Measurements from ENCODE around the gene MPLKIP. TPM values are rescaled to one million over a fixed set of nuclear protein-coding genes. Genes with fewer than 3 reads are reported as not detected.
"Not testable (repeated sequence)": the region's sequence is repeated elsewhere in the genome, so short reads cannot be mapped to it uniquely, and the experiment has no call there.

MPLKIP gene
- polyA plus RNA-seq, 1 of the 3 experiments (the other 2 are of a cell fraction), result 48.4 TPM

DNA sequence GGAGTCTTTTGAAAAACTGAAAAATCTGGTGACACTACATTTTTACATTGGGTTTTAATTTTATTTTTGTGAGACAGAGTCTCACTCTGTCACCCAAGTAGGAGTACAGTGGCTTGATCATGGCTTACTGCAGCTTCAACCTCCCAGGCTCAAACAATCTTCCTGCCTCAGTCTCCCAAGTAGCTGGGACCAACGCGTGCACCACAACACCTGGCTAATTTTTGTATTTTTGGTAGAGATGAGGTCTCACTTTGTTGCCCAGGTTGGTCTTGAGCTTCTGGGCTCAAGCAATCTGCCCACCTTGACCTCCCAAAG is 11.5 kb downstream of the MPLKIP start:
- H2AFZ ChIP-seq (ENCODE audit: low read depth), result no peak overlapping the region
- no peaks in the 10 kb centered on the region for H3K27me3 ChIP-seq (ENCODE audit: insufficient read depth)
- H3K4me1 ChIP-seq (ENCODE audit: control insufficient read depth in 1 of 2, insufficient read depth in 2 of 2, low read depth in 1 of 2, low read length in 1 of 2), result no peaks in the 10 kb centered on the region
- H3K9me2 ChIP-seq, result no peaks in the 10 kb centered on the region
- peaks cover 10% of the 10 kb centered on the region for H3F3A ChIP-seq (replicated peaks; ENCODE audit: insufficient read depth)
- CTCF ChIA-PET, result interaction anchor here (1.3 to 4.4 kb wide), 2 partner anchors 11 to 71 kb away, joined by 3 to 38 read pairs; partner anchors contain the start of genes MPLKIP and SUGCT
- peaks cover 93% of the 10 kb centered on the region for H3K79me2 ChIP-seq (ENCODE audit: insufficient read depth)
- no peaks in the 10 kb centered on the region for H3K9me3 ChIP-seq
- H3K27ac ChIP-seq (ENCODE audit: low read depth in 2 of 2, low read length in 1 of 2), result no peak overlapping the region
- WGBS (ENCODE audit: low lambda C conversion rate), result 98% methylated on average over 2 of the region's 2 CpGs
- no peak for DNase-seq
- no peak overlapping the region for H3K9ac ChIP-seq
- POLR2A ChIA-PET, result no interaction called here
- TF ChIP-seq, protein P1, sequence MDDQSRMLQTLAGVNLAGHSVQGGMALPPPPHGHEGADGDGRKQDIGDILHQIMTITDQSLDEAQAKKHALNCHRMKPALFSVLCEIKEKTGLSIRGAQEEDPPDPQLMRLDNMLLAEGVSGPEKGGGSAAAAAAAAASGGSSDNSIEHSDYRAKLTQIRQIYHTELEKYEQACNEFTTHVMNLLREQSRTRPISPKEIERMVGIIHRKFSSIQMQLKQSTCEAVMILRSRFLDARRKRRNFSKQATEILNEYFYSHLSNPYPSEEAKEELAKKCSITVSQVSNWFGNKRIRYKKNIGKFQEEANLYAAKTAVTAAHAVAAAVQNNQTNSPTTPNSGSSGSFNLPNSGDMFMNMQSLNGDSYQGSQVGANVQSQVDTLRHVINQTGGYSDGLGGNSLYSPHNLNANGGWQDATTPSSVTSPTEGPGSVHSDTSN (IDR thresholded peaks at IDR 0.05), result no peak
- TF ChIP-seq EZH2phosphoT487 (IDR thresholded peaks at IDR 0.05; ENCODE audit: borderline replicate concordance, low read depth) (no peak), MXI1 (IDR thresholded peaks at IDR 0.05; ENCODE audit: low read depth, low read length) (no peak)
- no peak overlapping the region for H3K4me3 ChIP-seq (ENCODE audit: low read depth in 2 of 2, low read length in 1 of 2)
- peaks cover 13% of the 10 kb centered on the region; the same call in 1 of the 2 replicates for H4K20me1 ChIP-seq (ENCODE audit: insufficient read depth)
- no peak overlapping the region for H3K4me2 ChIP-seq
- H3K36me3 ChIP-seq (replicated peaks in 1 of 2; ENCODE audit: control insufficient read depth in 1 of 2, insufficient read depth in 2 of 2, low read length in 1 of 2), result peaks cover 0 to 39% of the 10 kb centered on the region in 2 experiments

DNA sequence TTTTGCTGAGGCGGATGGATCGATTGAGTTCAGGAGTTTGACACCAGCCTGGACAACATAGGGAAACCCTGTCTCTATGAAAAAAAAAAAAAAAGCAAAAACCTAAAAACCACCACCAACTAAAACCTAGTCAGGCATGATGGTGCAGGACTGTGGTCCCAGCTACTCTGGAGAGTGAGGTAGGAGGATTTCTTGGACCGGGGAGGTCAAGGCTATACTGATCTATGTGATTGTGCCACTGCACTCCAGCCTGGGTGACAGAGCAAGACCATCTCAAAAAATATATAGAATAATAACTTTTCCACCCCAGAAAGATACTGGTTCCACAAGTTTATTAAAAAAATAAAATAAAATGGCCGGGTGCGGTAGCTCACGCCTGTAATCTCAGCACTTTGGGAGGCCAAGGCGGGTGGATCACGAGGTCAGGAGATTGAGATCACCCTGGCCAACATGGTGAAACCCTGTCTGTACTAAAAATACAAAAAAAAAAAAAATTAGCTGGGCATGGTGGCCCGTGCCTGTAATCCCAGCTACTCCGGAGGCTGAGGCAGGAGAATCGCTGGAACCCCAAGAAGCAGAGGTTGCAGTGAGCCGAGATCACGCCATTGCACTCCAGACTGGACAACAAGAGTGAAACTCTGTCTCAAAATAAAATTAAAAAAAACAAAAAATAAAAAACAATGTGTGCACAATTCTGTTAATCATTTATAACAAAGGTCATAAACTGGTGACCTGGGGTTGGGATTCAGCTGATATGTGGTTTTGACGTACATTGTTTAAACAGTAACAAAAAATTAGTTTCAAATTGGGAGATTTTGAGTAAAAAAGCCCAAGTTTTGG is 12.1 kb downstream of the MPLKIP start:
- Histone ChIP-seq H3K79me2 (ENCODE audit: insufficient read depth) (peaks cover 87% of the 10 kb centered on the region), H3K36me3 (replicated peaks in 1 of 2; ENCODE audit: control insufficient read depth in 1 of 2, insufficient read depth in 2 of 2, low read length in 1 of 2) (peaks cover 0 to 34% of the 10 kb centered on the region in 2 experiments)
- H3K4me1 ChIP-seq (ENCODE audit: control insufficient read depth in 1 of 2, insufficient read depth in 2 of 2, low read depth in 1 of 2, low read length in 1 of 2); H3K27me3 ChIP-seq (ENCODE audit: insufficient read depth); H3K9me2 ChIP-seq; H3K4me2 ChIP-seq; H3K27ac ChIP-seq (ENCODE audit: low read depth in 2 of 2, low read length in 1 of 2); H2AFZ ChIP-seq (ENCODE audit: low read depth); H3K9ac ChIP-seq; DNase-seq; H4K20me1 ChIP-seq (ENCODE audit: insufficient read depth); H3K4me3 ChIP-seq (ENCODE audit: low read depth in 2 of 2, low read length in 1 of 2); H3F3A ChIP-seq (replicated peaks; ENCODE audit: insufficient read depth); H3K9me3 ChIP-seq; POLR2A ChIA-PET: not testable (repeated sequence)
- CTCF ChIA-PET, result interaction anchor here (4.4 kb wide), 1 partner anchor 11 kb away, joined by 38 read pairs; the partner anchor contains the start of genes MPLKIP and SUGCT
- 96% methylated on average over 14 of the region's 14 CpGs for WGBS (ENCODE audit: low lambda C conversion rate)

DNA sequence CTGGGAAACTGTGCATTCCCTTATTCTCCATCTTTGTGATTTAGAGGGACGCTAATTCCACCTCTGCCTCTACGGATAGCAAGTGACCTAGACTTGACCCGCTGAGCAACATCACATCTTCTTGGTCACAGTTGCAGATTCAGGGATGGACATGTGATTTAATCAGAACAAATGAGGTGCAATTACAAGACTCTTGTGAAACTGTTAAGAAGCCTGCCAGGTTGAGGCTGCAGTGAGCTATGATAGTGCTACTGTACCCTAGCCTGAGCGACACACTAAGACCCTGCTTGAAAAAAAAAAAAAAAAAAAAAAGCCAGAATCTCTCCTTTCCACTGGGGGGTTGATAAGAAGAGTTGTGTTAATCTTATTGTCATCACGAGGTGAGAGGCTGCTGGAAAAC is 14.4 kb downstream of the MPLKIP start:
- WGBS (ENCODE audit: low lambda C conversion rate), result 96% methylated on average over 5 of the region's 5 CpGs
- H3K9ac ChIP-seq, result no peak overlapping the region
- H3F3A ChIP-seq (replicated peaks; ENCODE audit: insufficient read depth), result peaks cover 6% of the 10 kb centered on the region
- no peak overlapping the region for H3K4me3 ChIP-seq (ENCODE audit: low read depth in 2 of 2, low read length in 1 of 2)
- H3K36me3 ChIP-seq (replicated peaks in 1 of 2; ENCODE audit: control insufficient read depth in 1 of 2, insufficient read depth in 2 of 2, low read length in 1 of 2), result peaks cover 0 to 23% of the 10 kb centered on the region in 2 experiments
- H3K4me1 ChIP-seq (ENCODE audit: control insufficient read depth in 1 of 2, insufficient read depth in 2 of 2, low read depth in 1 of 2, low read length in 1 of 2), result no peaks in the 10 kb centered on the region
- CTCF ChIA-PET, result interaction anchor here (4.4 kb wide), 1 partner anchor 14 kb away, joined by 38 read pairs; the partner anchor contains the start of genes MPLKIP and SUGCT
- TF ChIP-seq, protein P2, sequence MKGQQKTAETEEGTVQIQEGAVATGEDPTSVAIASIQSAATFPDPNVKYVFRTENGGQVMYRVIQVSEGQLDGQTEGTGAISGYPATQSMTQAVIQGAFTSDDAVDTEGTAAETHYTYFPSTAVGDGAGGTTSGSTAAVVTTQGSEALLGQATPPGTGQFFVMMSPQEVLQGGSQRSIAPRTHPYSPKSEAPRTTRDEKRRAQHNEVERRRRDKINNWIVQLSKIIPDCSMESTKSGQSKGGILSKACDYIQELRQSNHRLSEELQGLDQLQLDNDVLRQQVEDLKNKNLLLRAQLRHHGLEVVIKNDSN (IDR thresholded peaks at IDR 0.05; ENCODE audit: borderline replicate concordance, low read depth), result no peak
- TF ChIP-seq FOXM1 (IDR thresholded peaks at IDR 0.05; ENCODE audit: low read depth) (no peak), TEAD4 (IDR thresholded peaks at IDR 0.05; ENCODE audit: borderline replicate concordance, insufficient read depth) (no peak), NFIC (IDR thresholded peaks at IDR 0.05; ENCODE audit: borderline replicate concordance) (no peak)
- H4K20me1 ChIP-seq (ENCODE audit: insufficient read depth), result no peaks in the 10 kb centered on the region
- no peak for DNase-seq
- no peaks in the 10 kb centered on the region for H3K9me3 ChIP-seq
- H3K27ac ChIP-seq (ENCODE audit: low read depth in 2 of 2, low read length in 1 of 2), result no peak overlapping the region
- H3K27me3 ChIP-seq (ENCODE audit: insufficient read depth), result no peaks in the 10 kb centered on the region
- no peak overlapping the region for H3K4me2 ChIP-seq
- H3K9me2 ChIP-seq, result no peaks in the 10 kb centered on the region
- POLR2A ChIA-PET, result no interaction called here
- H3K79me2 ChIP-seq (ENCODE audit: insufficient read depth), result peaks cover 76% of the 10 kb centered on the region
- no peak overlapping the region for H2AFZ ChIP-seq (ENCODE audit: low read depth)

DNA sequence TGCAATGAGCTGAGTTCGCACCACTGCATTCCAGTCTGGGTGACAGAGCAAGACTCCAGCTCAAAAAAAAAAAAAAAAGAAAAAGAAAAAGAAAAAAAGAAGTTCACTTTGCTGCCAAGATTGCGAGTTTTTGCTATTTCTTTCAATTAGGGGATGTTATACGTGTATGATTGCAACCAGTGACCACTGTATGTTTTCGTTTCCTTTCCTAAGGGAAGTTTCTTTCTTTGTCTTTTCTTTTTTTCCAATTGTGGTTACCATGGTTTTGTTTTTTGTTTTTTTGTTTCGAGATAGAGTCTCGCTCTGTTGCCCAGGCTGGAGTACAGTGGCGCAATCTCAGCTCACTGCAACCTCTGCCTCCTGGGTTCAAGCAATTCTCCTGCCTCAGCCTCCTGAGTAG is 16.2 kb downstream of the MPLKIP start:
- H3K9ac ChIP-seq; CTCF ChIA-PET; H3K4me2 ChIP-seq; H3F3A ChIP-seq (replicated peaks; ENCODE audit: insufficient read depth); H3K4me1 ChIP-seq (ENCODE audit: control insufficient read depth in 1 of 2, insufficient read depth in 2 of 2, low read depth in 1 of 2, low read length in 1 of 2); H2AFZ ChIP-seq (ENCODE audit: low read depth); H3K4me3 ChIP-seq (ENCODE audit: low read depth in 2 of 2, low read length in 1 of 2); DNase-seq; H4K20me1 ChIP-seq (ENCODE audit: insufficient read depth); H3K27ac ChIP-seq (ENCODE audit: low read depth in 2 of 2, low read length in 1 of 2); H3K9me3 ChIP-seq; H3K27me3 ChIP-seq (ENCODE audit: insufficient read depth); H3K9me2 ChIP-seq: not testable (repeated sequence)
- POLR2A ChIA-PET, result interaction anchor here (0.7 kb wide), 1 partner anchor 304 kb away, joined by 3 read pairs; no protein-coding TSS in a partner anchor
- 97% methylated on average over 7 of the region's 7 CpGs for WGBS (ENCODE audit: low lambda C conversion rate)
- Histone ChIP-seq H3K36me3 (replicated peaks in 1 of 2; ENCODE audit: control insufficient read depth in 1 of 2, insufficient read depth in 2 of 2, low read length in 1 of 2) (peaks cover 0 to 21% of the 10 kb centered on the region in 2 experiments), H3K79me2 (ENCODE audit: insufficient read depth) (peaks cover 71% of the 10 kb centered on the region)

DNA sequence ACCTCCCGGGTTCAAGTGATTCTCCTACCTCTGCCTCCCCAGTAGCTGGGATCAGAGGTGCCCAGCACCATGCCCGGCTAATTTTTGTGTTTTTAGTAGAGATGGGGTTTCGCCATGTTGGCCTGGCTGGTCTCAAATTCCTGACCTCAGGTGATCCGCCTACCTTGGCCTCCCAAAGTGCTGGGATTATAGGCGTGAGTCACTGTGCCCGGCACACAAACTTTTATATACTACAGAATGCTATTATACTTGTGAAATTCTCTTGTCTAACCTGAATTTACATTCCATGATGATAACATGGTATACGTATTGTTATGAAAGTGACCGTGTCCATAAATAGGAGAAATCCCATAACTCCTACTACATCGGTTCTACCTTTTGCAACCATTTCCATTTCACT is 17.2 kb downstream of the MPLKIP start:
- H4K20me1 ChIP-seq (ENCODE audit: insufficient read depth); H3K9me2 ChIP-seq; DNase-seq; H3F3A ChIP-seq (replicated peaks; ENCODE audit: insufficient read depth); H3K4me2 ChIP-seq; H3K4me1 ChIP-seq (ENCODE audit: control insufficient read depth in 1 of 2, insufficient read depth in 2 of 2, low read depth in 1 of 2, low read length in 1 of 2); H3K9ac ChIP-seq; H3K4me3 ChIP-seq (ENCODE audit: low read depth in 2 of 2, low read length in 1 of 2); POLR2A ChIA-PET; H3K9me3 ChIP-seq; H3K27ac ChIP-seq (ENCODE audit: low read depth in 2 of 2, low read length in 1 of 2); H3K27me3 ChIP-seq (ENCODE audit: insufficient read depth); H2AFZ ChIP-seq (ENCODE audit: low read depth): not testable (repeated sequence)
- Histone ChIP-seq H3K36me3 (replicated peaks in 1 of 2; ENCODE audit: control insufficient read depth in 1 of 2, insufficient read depth in 2 of 2, low read length in 1 of 2) (peaks cover 0 to 30% of the 10 kb centered on the region in 2 experiments), H3K79me2 (ENCODE audit: insufficient read depth) (peaks cover 61% of the 10 kb centered on the region)
- CTCF ChIA-PET, result interaction anchor here (2.4 kb wide), 1 partner anchor 18 kb away, joined by 11 read pairs; the partner anchor contains the start of genes MPLKIP and SUGCT
- WGBS (ENCODE audit: low lambda C conversion rate), result 96% methylated on average over 9 of the region's 9 CpGs
